Sigmoid colon (tissue), 7 donors: ENCODE data around the gene CCDC188. TPM values are rescaled to one million over a fixed set of nuclear protein-coding genes. Genes with fewer than 3 reads are reported as not detected.

ENCODE experiments used
- DNase-seq: peaks from one replicate; pipeline ENCODE4 v3.0.0-alpha.2; 2019
- H3K27ac ChIP-seq, 4 donors: fragments of 200-600 bp; sonication (generic); one replicate each; pipeline ENCODE4 v1.5.1; 2016 to 2019; ENCODE audit warnings: mild to moderate bottlenecking in 1 of 4
- H3K27me3 ChIP-seq, 3 donors: fragments of 200-600 bp; sonication (generic); one replicate each; pipeline ENCODE4 v1.5.1; 2019; ENCODE audit warnings: mild to moderate bottlenecking in 1 of 3
- H3K36me3 ChIP-seq, 4 donors: fragments of 200-600 bp; sonication (generic); one replicate each; pipeline ENCODE4 v1.5.1; 2016 to 2019
- H3K4me1 ChIP-seq, 4 donors: fragments of 200-600 bp; sonication (generic); one replicate each; pipeline ENCODE4 v1.5.1; 2017 to 2019
- H3K4me3 ChIP-seq, 4 donors: fragments of 200-600 bp; sonication (generic); one replicate each; pipeline ENCODE4 v1.5.1; 2017 to 2019; ENCODE audit warnings: mild to moderate bottlenecking in 2 of 4, moderate library complexity in 1 of 4
- H3K9me3 ChIP-seq, 4 donors: fragments of 200-600 bp in 3 of 4; sonication (generic) in 3 of 4; one replicate each; pipeline versions ENCODE4 v1.5.1 to v1.6.1; 2013 to 2019
- EP300 ChIP-seq, 4 donors: sonication (generic); formaldehyde crosslinking; IDR thresholded peaks; one replicate each; pipeline ENCODE4 v1.6.1; 2017; ENCODE audit warnings: antibody characterized with exemption in 4 of 4
- POLR2A ChIP-seq, 2 donors: fragments of 450-650 bp; IDR thresholded peaks; one replicate each; pipeline ENCODE4 v1.6.1; 2016; ENCODE audit warnings: antibody characterized with exemption in 2 of 2, mild to moderate bottlenecking in 2 of 2, moderate library complexity in 2 of 2
- POLR2AphosphoS5 ChIP-seq, 4 donors: sonication (generic); formaldehyde crosslinking; IDR thresholded peaks; one replicate each; pipeline ENCODE4 v1.6.1; 2017; ENCODE audit warnings: antibody characterized with exemption in 4 of 4
- WGBS, 2 donors: extraction: QIAGEN DNeasy Blood & Tissue Kit; methylation state at CpG; one replicate each; pipeline ENCODE4 v1.1.7; 2013; 5-methylcytosine and 5-hydroxymethylcytosine counted together
- intact Hi-C: fragments of 100-400 bp; cut with DNase I; formaldehyde crosslinking; loops from one replicate; pipeline ENCODE4 v1.15.1; 2023
- polyA plus RNA-seq, 3 donors: library from polyadenylated mRNA; stranded (reverse); fragments of 200-250 nt; gene quantifications; one replicate each; pipeline ENCODE4 v1.2.3, GENCODE V29; 2013
- total RNA-seq, 4 donors: library from RNA; depleted of rRNA; stranded (reverse); fragments of >200 nt; gene quantifications; one replicate each; pipeline ENCODE4 v1.1.0, GENCODE V29; 2016
- TF ChIP-seq, protein P1 (sequence below), 4 experiments: fragments of 450-650 bp in 3 of 4; fragments of 200-600 bp in 1 of 4; IDR thresholded peaks; one replicate each; pipeline ENCODE4 v1.5.1; 2016 to 2019; ENCODE audit warnings: antibody characterized with exemption in 4 of 4, mild to moderate bottlenecking in 3 of 4, moderate library complexity in 2 of 4
- donor health status: healthy with polysubstance abuse.
- donor health status: Bipolar disorder and iron deficiency.
- donor health status: healthy.

The CCDC188 gene
- total and polyA plus RNA-seq, 7 donors = 0.41 to 1.1 TPM; not detected in 5

DNA sequence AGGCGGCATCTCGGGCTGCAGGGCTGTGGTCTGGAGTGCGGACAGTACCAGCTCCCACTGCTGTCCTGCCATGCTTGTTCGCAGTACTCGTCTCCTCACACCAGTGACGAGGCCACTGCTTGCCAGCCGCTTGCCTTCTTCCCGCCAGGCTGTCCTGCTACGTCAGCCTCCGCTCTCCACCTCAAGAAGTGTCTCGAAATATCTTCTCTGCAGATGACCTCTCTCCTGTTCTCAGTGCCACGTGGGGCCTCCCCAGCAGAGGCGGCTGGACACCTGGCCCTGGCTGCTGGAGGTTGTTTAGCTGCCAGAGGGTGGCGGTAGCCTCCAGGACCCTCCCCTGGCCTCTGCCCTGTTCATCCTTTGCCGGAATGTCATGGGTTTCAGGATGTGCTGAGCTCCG lies 3.1 kb upstream of the CCDC188 start:
- WGBS, 2 donors = 61 to 76% methylated on average over 16 of the region's 16 CpGs
- H3K36me3 ChIP-seq = no peaks in the 10 kb centered on the region
- intact Hi-C loops = no loop called here
- no peak overlapping the region for H3K4me3 ChIP-seq
- H3K4me1 ChIP-seq = peaks cover 0 to 3% (median 0%) of the 10 kb centered on the region in 4 donors
- no peak for DNase-seq
- peaks cover 0 to 28% (median 14%) of the 10 kb centered on the region in 3 donors for H3K27me3 ChIP-seq
- no peaks in the 10 kb centered on the region for H3K9me3 ChIP-seq
- TF ChIP-seq EP300 (IDR thresholded peaks at IDR 0.05) (no peak), POLR2AphosphoS5 (IDR thresholded peaks at IDR 0.05) (no peak)
- TF ChIP-seq, protein P1, sequence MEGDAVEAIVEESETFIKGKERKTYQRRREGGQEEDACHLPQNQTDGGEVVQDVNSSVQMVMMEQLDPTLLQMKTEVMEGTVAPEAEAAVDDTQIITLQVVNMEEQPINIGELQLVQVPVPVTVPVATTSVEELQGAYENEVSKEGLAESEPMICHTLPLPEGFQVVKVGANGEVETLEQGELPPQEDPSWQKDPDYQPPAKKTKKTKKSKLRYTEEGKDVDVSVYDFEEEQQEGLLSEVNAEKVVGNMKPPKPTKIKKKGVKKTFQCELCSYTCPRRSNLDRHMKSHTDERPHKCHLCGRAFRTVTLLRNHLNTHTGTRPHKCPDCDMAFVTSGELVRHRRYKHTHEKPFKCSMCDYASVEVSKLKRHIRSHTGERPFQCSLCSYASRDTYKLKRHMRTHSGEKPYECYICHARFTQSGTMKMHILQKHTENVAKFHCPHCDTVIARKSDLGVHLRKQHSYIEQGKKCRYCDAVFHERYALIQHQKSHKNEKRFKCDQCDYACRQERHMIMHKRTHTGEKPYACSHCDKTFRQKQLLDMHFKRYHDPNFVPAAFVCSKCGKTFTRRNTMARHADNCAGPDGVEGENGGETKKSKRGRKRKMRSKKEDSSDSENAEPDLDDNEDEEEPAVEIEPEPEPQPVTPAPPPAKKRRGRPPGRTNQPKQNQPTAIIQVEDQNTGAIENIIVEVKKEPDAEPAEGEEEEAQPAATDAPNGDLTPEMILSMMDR (IDR thresholded peaks at IDR 0.05) = no peak
- no peak overlapping the region for H3K27ac ChIP-seq

DNA sequence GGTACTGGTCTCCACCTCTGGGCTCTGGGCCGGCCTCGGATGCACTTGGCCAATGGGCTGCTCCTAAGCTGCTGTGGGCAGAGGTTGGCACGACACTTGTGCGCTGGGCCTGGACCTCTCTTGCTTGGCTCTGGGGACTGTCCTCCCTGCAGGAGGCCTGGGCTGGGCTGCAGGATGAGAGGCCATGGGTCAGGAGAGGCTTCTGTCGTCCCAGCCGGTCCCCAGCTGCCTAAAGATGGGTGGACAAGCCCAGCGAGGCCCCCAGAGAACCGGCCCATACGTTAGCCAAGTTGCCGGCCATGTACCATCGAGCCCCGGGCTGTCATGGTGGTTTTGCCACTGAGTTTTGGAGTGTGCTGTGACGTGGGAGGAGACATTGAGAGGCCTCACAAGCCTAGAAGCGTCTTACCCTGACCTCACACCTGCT lies 1.6 kb upstream of the CCDC188 start:
- 76 to 89% methylated on average over 14 of the region's 14 CpGs for whole genome bisulfite sequencing, 2 donors
- H3K4me1 ChIP-seq = peaks cover 0 to 3% (median 0%) of the 10 kb centered on the region in 4 donors
- intact Hi-C loops = no loop called here
- H3K36me3 ChIP-seq = no peaks in the 10 kb centered on the region
- H3K27me3 ChIP-seq = peaks cover 0 to 28% (median 14%) of the 10 kb centered on the region in 3 donors
- no peak overlapping the region for H3K4me3 ChIP-seq
- DNase-seq = no peak
- TF ChIP-seq, protein P1 (IDR thresholded peaks at IDR 0.05) = no peak
- TF ChIP-seq POLR2A (IDR thresholded peaks at IDR 0.05) = no peak
- no peak for TF ChIP-seq POLR2AphosphoS5 (IDR thresholded peaks at IDR 0.05)
- no peak for TF ChIP-seq EP300 (IDR thresholded peaks at IDR 0.05)
- H3K9me3 ChIP-seq = no peaks in the 10 kb centered on the region
- H3K27ac ChIP-seq = no peak overlapping the region

DNA sequence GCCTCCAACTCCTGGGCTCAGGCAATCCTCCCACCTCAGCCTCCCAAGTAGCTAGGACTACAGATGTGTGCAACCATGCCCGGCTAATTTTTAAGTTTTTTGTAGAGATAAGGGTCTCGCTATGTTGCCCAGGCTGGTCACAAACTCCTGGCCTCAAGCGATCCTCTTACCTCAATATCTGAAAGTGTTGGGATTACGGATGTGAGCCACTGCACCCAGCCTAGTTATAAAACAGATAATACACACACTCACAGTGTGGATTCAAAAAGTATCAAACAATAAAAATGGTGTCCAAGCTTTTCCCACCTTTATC lies 377 bp upstream of the CCDC188 start:
- no peak for DNase-seq
- Histone ChIP-seq H3K27me3 (peaks cover 0 to 22% (median 14%) of the 10 kb centered on the region in 3 donors), H3K4me3 (no peak overlapping the region), H3K9me3 (no peaks in the 10 kb centered on the region), H3K27ac (no peak overlapping the region), H3K4me1 (no peaks in the 10 kb centered on the region), H3K36me3 (no peaks in the 10 kb centered on the region)
- intact Hi-C loops = no loop called here
- whole genome bisulfite sequencing, 2 donors = 82 to 94% methylated on average over 4 of the region's 4 CpGs
- no peak for TF ChIP-seq POLR2A (IDR thresholded peaks at IDR 0.05)
- no peak for TF ChIP-seq EP300 (IDR thresholded peaks at IDR 0.05)
- TF ChIP-seq POLR2AphosphoS5 (IDR thresholded peaks at IDR 0.05) = no peak

DNA sequence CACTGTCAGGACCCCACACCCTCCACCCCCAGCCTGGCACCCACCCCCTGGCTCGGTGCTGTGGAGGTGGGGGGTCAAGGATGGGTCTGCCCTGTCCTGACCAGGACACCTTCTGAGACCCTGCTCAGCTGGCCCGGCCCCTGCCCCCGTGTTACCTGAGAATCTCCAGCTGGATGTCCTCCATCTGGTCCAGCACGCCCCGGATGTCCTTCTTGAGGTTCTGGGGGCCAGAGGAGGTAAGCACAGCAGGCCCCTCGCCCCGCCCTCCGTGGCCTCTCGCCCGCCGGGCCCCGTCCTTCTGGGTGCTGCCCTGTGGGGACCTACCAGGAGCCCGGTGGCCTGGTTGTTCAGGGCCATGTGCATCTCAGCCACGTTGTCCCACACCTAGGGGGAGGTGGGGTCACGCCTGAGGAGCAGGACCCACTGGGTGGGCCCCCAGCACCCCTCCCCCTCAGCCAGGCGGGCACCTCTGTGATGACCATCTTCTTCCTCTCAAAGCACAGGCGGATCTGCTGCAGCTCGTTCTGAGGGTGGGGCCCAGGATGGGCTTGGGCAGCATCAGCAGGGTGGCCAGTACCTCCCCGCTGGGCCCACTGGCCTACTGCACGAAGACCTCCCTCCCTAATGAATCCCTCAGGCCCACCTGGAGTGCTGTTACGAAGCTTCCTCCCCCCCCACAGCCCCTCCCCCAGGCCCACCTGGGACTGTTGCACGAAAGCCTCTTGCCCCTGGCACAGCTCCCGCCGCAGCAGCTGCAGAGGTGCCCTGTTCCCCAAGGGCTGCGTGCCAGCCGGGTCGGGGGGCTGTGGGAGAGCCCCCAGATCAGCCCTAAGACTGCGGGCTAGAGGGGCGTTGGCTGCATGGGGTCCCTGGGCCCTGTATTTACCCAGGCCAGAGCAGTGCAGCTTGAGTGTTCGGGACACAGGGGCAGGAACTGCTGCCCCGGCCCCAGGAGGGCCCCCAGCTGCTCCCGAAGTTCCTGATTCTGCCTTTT lies 1.3 kb downstream of the CCDC188 start:
- no peak overlapping the region for H3K27ac ChIP-seq
- H3K9me3 ChIP-seq = no peaks in the 10 kb centered on the region
- 52 to 63% methylated on average over 32 of the region's 32 CpGs for WGBS, 2 donors
- H3K4me3 ChIP-seq = no peak overlapping the region
- peaks cover 0 to 7% (median 0%) of the 10 kb centered on the region in 4 donors for H3K36me3 ChIP-seq
- intact Hi-C loops = no loop called here
- DNase-seq = no peak
- TF ChIP-seq, protein P1 (IDR thresholded peaks at IDR 0.05) = no peak
- TF ChIP-seq EP300 (IDR thresholded peaks at IDR 0.05) (no peak), POLR2AphosphoS5 (IDR thresholded peaks at IDR 0.05) (no peak), POLR2A (IDR thresholded peaks at IDR 0.05) (no peak)
- H3K27me3 ChIP-seq = peaks cover 0 to 5% (median 4%) of the 10 kb centered on the region in 3 donors
- H3K4me1 ChIP-seq = no peaks in the 10 kb centered on the region

DNA sequence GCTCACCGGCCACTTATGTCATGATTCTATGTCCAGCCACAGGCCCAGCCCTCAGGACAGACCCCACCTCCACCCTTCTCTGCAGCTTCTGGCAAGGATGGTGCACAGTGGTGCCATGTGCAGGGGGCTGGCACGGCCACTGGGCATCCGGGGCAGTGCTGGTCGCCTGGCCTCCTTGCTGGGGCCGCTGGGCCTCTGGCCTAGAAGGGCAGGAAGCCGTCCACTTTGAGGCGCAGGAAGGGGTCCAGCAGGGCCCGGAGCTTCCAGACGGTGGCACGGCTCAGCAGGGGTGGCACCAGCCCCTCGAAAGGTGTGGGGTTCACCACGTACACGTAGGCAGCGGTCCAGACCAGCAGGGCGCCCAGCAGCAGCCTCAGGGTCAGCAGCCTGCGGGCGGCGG lies 2.4 kb downstream of the CCDC188 start:
- TF ChIP-seq POLR2A (IDR thresholded peaks at IDR 0.05) (no peak), EP300 (IDR thresholded peaks at IDR 0.05) (no peak), POLR2AphosphoS5 (IDR thresholded peaks at IDR 0.05) (no peak)
- TF ChIP-seq, protein P1 (IDR thresholded peaks at IDR 0.05) = no peak
- intact Hi-C loops = no loop called here
- peaks cover 0 to 16% (median 0%) of the 10 kb centered on the region in 4 donors for H3K36me3 ChIP-seq
- no peaks in the 10 kb centered on the region for H3K9me3 ChIP-seq
- H3K27me3 ChIP-seq = no peaks in the 10 kb centered on the region
- H3K4me3 ChIP-seq = no peak overlapping the region
- no peaks in the 10 kb centered on the region for H3K4me1 ChIP-seq
- no peak for DNase-seq
- WGBS, 2 donors = 89 to 91% methylated on average over 18 of the region's 18 CpGs
- no peak overlapping the region for H3K27ac ChIP-seq
